SU-DHL-6 (cell line): Measurements from ENCODE around the gene KLF2.

Source experiments
- H2AFZ ChIP-seq: fragments of 200-600 bp; sonication (generic); 2 replicates; pipeline ENCODE4 v1.6.1; 2014; ENCODE audit warnings: low read depth, mild to moderate bottlenecking, moderate library complexity, mixed read lengths, antibody characterized with exemption, low read length; ENCODE audit not compliant: severe bottlenecking
- H3F3A ChIP-seq: fragments of 200-600 bp; shearing (Covaris generic); 2 replicates; pipeline ENCODE4 v1.6.0; 2016; ENCODE audit warnings: antibody characterized with exemption, mild to moderate bottlenecking; ENCODE audit not compliant: insufficient read depth
- H3K27ac ChIP-seq: fragments of 200-600 bp; sonication (generic); 2 replicates; pipeline ENCODE4 v1.5.1; 2016; ENCODE audit warnings: low read depth, mild to moderate bottlenecking, low read length, moderate library complexity, mixed read lengths
- H3K27me3 ChIP-seq: fragments of 200-600 bp; sonication (generic), shearing (Covaris generic); 2 replicates; pipeline ENCODE4 v1.6.0; 2014; ENCODE audit warnings: mild to moderate bottlenecking, low read length
- H3K36me3 ChIP-seq: fragments of 200-600 bp; sonication (generic); 2 replicates; pipeline ENCODE4 v1.6.1; 2014; ENCODE audit warnings: mild to moderate bottlenecking, low read length, mixed read lengths
- H3K4me2 ChIP-seq: fragments of 300-600, 200-600 bp; shearing (Covaris generic), sonication (generic); 2 replicates; pipeline ENCODE4 v1.6.0; 2014; ENCODE audit warnings: low read length, low read depth, mild to moderate bottlenecking; ENCODE audit not compliant: poor library complexity, severe bottlenecking
- H3K4me3 ChIP-seq: fragments of 200-600 bp; sonication (generic); 2 replicates; pipeline ENCODE4 v1.5.1; 2014; ENCODE audit warnings: antibody characterized with exemption, low read length, mild to moderate bottlenecking, mixed read lengths; ENCODE audit not compliant: insufficient read depth, poor library complexity, severe bottlenecking
- H3K79me2 ChIP-seq: fragments of 200-600 bp; sonication (generic); 2 replicates; pipeline ENCODE4 v1.6.1; 2014; ENCODE audit warnings: mild to moderate bottlenecking, low read length, moderate library complexity; ENCODE audit not compliant: insufficient read depth
- H3K9ac ChIP-seq: fragments of 200-600 bp; sonication (generic); 2 replicates; pipeline ENCODE4 v1.7.0; 2014; ENCODE audit warnings: mild to moderate bottlenecking, low read length
- H3K9me2 ChIP-seq: fragments of 200-600 bp; sonication (generic); replicated peaks from 2 replicates; pipeline ENCODE4 v1.6.1; 2014; ENCODE audit warnings: low read length; ENCODE audit not compliant: insufficient read depth
- H3K9me3 ChIP-seq: fragments of 200-600 bp; sonication (generic); 2 replicates; pipeline ENCODE4 v1.6.1; 2014; ENCODE audit warnings: low read length, mixed read lengths; ENCODE audit not compliant: insufficient read depth
- H4K20me1 ChIP-seq: fragments of 200-600 bp; sonication (generic); 2 replicates; pipeline ENCODE4 v1.6.1; 2014; ENCODE audit warnings: low read depth, mild to moderate bottlenecking, antibody characterized with exemption, low read length, moderate library complexity, mixed read lengths
- EZH2phosphoT487 ChIP-seq: fragments of 200-600 bp; sonication (generic), shearing (Covaris generic); conservative IDR thresholded peaks from 2 replicates; pipeline ENCODE4 v1.6.1; 2018; ENCODE audit warnings: mild to moderate bottlenecking, antibody characterized with exemption, low read length, moderate library complexity, mixed read lengths
- TF ChIP-seq, protein P1 (sequence below): fragments of 200-600 bp; sonication (generic); IDR thresholded peaks from one replicate; pipeline ENCODE4 v1.5.1; 2017; ENCODE audit warnings: antibody characterized with exemption, mild to moderate bottlenecking, low read length, moderate library complexity; ENCODE audit not compliant: insufficient read depth, poor library complexity, severe bottlenecking

The KLF2 gene

DNA sequence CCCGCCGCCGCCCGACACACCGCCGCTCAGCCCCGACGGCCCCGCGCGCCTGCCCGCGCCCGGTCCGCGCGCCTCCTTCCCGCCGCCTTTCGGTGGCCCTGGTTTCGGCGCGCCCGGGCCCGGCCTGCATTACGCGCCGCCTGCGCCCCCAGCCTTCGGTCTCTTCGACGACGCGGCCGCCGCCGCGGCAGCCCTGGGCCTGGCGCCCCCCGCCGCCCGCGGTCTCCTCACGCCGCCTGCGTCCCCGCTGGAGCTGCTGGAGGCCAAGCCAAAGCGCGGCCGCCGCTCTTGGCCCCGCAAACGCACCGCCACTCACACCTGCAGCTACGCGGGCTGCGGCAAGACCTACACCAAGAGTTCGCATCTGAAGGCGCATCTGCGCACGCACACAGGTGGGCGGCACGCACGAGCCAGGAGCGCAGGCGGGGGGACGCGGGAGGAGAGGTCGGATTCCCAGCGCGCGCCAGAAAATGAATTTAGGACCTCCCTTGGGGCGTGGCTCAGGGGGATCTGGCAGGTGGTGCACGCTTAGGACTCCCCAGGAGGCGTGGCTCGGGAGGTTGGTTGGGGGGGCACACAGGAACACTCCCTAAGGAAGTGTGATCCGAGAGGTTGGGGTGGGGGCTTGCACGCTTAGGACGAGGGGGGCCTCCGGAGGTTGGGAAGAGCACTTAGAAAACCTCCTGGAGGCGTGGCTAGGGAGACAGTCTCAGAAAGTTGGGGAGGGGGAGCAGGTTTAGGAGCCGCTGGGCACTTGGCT lies 1.2 kb downstream of the KLF2 start:
- Histone ChIP-seq H2AFZ (no peak overlapping the region), H3K36me3 (no peaks in the 10 kb centered on the region), H3K27me3 (no peaks in the 10 kb centered on the region), H3F3A (peaks cover 9% of the 10 kb centered on the region), H3K27ac (no peak overlapping the region), H3K9me3 (no peaks in the 10 kb centered on the region), H3K79me2 (no peaks in the 10 kb centered on the region), H3K9me2 (no peaks in the 10 kb centered on the region), H3K4me2 (no peak overlapping the region), H3K9ac (no peak overlapping the region), H4K20me1 (no peaks in the 10 kb centered on the region), H3K4me3 (no peak overlapping the region)
- no peak for TF ChIP-seq EZH2phosphoT487
- TF ChIP-seq, protein P1, sequence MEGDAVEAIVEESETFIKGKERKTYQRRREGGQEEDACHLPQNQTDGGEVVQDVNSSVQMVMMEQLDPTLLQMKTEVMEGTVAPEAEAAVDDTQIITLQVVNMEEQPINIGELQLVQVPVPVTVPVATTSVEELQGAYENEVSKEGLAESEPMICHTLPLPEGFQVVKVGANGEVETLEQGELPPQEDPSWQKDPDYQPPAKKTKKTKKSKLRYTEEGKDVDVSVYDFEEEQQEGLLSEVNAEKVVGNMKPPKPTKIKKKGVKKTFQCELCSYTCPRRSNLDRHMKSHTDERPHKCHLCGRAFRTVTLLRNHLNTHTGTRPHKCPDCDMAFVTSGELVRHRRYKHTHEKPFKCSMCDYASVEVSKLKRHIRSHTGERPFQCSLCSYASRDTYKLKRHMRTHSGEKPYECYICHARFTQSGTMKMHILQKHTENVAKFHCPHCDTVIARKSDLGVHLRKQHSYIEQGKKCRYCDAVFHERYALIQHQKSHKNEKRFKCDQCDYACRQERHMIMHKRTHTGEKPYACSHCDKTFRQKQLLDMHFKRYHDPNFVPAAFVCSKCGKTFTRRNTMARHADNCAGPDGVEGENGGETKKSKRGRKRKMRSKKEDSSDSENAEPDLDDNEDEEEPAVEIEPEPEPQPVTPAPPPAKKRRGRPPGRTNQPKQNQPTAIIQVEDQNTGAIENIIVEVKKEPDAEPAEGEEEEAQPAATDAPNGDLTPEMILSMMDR = no peak

DNA sequence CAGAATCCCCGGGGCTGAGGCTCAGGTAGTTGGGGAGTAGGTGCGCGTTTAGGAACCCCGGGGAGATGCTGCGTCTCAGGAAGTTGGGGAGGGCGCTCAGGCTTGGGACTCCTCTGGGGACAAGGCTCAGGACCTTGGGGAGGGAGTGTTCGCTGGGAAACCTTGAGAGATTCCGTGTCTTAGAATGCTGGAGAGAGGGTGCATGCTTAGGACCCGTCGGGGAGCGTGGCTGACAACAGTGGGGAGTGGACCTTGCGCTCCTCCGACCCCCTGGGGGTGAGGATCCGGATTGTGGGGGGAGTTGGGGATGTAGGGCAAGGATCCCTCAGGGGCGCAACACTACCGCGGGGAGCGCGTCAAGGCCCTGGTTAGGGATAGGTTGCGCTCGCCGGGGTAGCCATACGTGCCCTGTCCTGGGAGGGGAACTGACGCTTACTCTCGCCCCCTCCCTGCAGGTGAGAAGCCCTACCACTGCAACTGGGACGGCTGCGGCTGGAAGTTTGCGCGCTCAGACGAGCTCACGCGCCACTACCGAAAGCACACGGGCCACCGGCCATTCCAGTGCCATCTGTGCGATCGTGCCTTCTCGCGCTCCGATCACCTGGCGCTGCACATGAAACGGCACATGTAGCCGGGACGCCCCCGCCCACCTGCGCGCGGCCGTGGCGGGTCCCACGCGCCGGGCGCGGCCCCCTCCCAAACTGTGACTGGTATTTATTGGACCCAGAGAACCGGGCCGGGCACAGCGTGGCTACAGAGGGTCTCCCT lies 2.0 kb downstream of the KLF2 start:
- peaks cover 9% of the 10 kb centered on the region for H3F3A ChIP-seq
- no peaks in the 10 kb centered on the region for H3K27me3 ChIP-seq
- no peak overlapping the region for H3K27ac ChIP-seq
- no peaks in the 10 kb centered on the region for H3K9me2 ChIP-seq
- TF ChIP-seq EZH2phosphoT487 = no peak
- TF ChIP-seq, protein P1 = no peak
- no peak overlapping the region for H3K9ac ChIP-seq
- H3K9me3 ChIP-seq = no peaks in the 10 kb centered on the region
- no peak overlapping the region for H2AFZ ChIP-seq
- H3K4me2 ChIP-seq = no peak overlapping the region
- no peaks in the 10 kb centered on the region for H4K20me1 ChIP-seq
- no peaks in the 10 kb centered on the region for H3K79me2 ChIP-seq
- H3K4me3 ChIP-seq = no peak overlapping the region
- no peaks in the 10 kb centered on the region for H3K36me3 ChIP-seq

DNA sequence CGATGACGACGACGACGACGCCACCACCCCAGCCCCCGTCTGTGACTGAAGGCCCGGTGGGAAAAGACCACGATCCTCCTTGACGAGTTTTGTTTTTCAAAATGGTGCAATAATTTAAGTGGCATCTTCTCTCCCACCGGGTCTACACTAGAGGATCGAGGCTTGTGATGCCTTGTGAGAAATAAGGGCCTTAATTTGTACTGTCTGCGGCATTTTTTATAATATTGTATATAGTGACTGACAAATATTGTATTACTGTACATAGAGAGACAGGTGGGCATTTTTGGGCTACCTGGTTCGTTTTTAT lies 2.5 kb downstream of the KLF2 start:
- H3K27me3 ChIP-seq = no peaks in the 10 kb centered on the region
- no peak overlapping the region for H2AFZ ChIP-seq

More for the DNA sequence above, 2.5 kb downstream of the KLF2 start:
- Histone ChIP-seq H3K4me2 (no peak overlapping the region), H3K9me2 (no peaks in the 10 kb centered on the region), H3K36me3 (no peaks in the 10 kb centered on the region), H3K79me2 (no peaks in the 10 kb centered on the region), H3K27ac (no peak overlapping the region), H4K20me1 (no peaks in the 10 kb centered on the region), H3K9ac (no peak overlapping the region), H3K4me3 (no peak overlapping the region), H3F3A (peaks cover 9% of the 10 kb centered on the region), H3K9me3 (no peaks in the 10 kb centered on the region)
- TF ChIP-seq, protein P1 = no peak
- TF ChIP-seq EZH2phosphoT487 = no peak
